Measurements from ENCODE around the gene MOXD1. TPM values are rescaled to one million over a fixed set of nuclear protein-coding genes. Genes with fewer than 3 reads are reported as not detected.

The MOXD1 gene
- total and polyA plus RNA-seq, 12 donors: 4.8 to 66.3 (median 41.2) TPM

GRCh38 chr6:132261354-132261753 lies 139.9 kb downstream of the MOXD1 start:
- H3K36me3 ChIP-seq (replicated peaks in 1 of 2): no peaks in the 10 kb centered on the region
- no peaks in the 10 kb centered on the region for H3K9me3 ChIP-seq (replicated peaks in 1 of 3)
- H3K27me3 ChIP-seq: no peaks in the 10 kb centered on the region
- DNase-seq: no peak
- intact Hi-C loops (cut with DNase I): no loop called here
- H3K4me3 ChIP-seq: no peak overlapping the region
- TF ChIP-seq POLR2A (IDR thresholded peaks at IDR 0.05): no peak
- TF ChIP-seq, protein P1, sequence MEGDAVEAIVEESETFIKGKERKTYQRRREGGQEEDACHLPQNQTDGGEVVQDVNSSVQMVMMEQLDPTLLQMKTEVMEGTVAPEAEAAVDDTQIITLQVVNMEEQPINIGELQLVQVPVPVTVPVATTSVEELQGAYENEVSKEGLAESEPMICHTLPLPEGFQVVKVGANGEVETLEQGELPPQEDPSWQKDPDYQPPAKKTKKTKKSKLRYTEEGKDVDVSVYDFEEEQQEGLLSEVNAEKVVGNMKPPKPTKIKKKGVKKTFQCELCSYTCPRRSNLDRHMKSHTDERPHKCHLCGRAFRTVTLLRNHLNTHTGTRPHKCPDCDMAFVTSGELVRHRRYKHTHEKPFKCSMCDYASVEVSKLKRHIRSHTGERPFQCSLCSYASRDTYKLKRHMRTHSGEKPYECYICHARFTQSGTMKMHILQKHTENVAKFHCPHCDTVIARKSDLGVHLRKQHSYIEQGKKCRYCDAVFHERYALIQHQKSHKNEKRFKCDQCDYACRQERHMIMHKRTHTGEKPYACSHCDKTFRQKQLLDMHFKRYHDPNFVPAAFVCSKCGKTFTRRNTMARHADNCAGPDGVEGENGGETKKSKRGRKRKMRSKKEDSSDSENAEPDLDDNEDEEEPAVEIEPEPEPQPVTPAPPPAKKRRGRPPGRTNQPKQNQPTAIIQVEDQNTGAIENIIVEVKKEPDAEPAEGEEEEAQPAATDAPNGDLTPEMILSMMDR (IDR thresholded peaks at IDR 0.05): no peak
- H3K4me1 ChIP-seq (replicated peaks in 1 of 2): no peaks in the 10 kb centered on the region
- no peak overlapping the region for H3K27ac ChIP-seq

- H3K36me3 ChIP-seq (replicated peaks in 1 of 2): no peaks in the 10 kb centered on the region
- H3K9me3 ChIP-seq (replicated peaks in 1 of 3): no peaks in the 10 kb centered on the region
- WGBS, 4 donors: 63 to 74% (median 68%) methylated on average over 2 of the region's 2 CpGs
- no peak for DNase-seq
- H3K27me3 ChIP-seq: no peaks in the 10 kb centered on the region
- no peak overlapping the region for H3K27ac ChIP-seq
- no peak overlapping the region for H3K4me3 ChIP-seq
- TF ChIP-seq, protein P1 (IDR thresholded peaks at IDR 0.05): peak in 1 of 6 experiments; percentile 19
- no peak for TF ChIP-seq POLR2A (IDR thresholded peaks at IDR 0.05)
- intact Hi-C loops (cut with DNase I): no loop called here
- no peaks in the 10 kb centered on the region for H3K4me1 ChIP-seq (replicated peaks in 1 of 2)
Measured at GRCh38 chr6:132259070-132259469, 142.2 kb downstream of the MOXD1 start.

- TF ChIP-seq, protein P1 (IDR thresholded peaks at IDR 0.05): no peak
- TF ChIP-seq POLR2A (IDR thresholded peaks at IDR 0.05): no peak
- DNase-seq: no peak
- Histone ChIP-seq H3K36me3 (replicated peaks in 1 of 2) (no peaks in the 10 kb centered on the region), H3K4me3 (no peak overlapping the region), H3K4me1 (replicated peaks in 1 of 2) (no peaks in the 10 kb centered on the region), H3K9me3 (replicated peaks in 1 of 3) (no peaks in the 10 kb centered on the region), H3K27me3 (no peaks in the 10 kb centered on the region), H3K27ac (no peak overlapping the region)
- 90 to 97% (median 96%) methylated on average over 1 of the region's 1 CpG for WGBS, 4 donors
- intact Hi-C loops (cut with DNase I): no loop called here
Measured at GRCh38 chr6:132257561-132257960, 143.7 kb downstream of the MOXD1 start.

- no peaks in the 10 kb centered on the region for H3K4me1 ChIP-seq (replicated peaks in 1 of 2)
- no peak overlapping the region for H3K4me3 ChIP-seq
- no peak overlapping the region for H3K27ac ChIP-seq
- H3K9me3 ChIP-seq (replicated peaks in 1 of 3): no peaks in the 10 kb centered on the region
- 72 to 82% (median 80%) methylated on average over 1 of the region's 1 CpG for WGBS, 4 donors
- H3K36me3 ChIP-seq (replicated peaks in 1 of 2): no peaks in the 10 kb centered on the region
- H3K27me3 ChIP-seq: no peaks in the 10 kb centered on the region
- intact Hi-C loops (cut with DNase I): no loop called here
- TF ChIP-seq POLR2A (IDR thresholded peaks at IDR 0.05): no peak
- TF ChIP-seq, protein P1 (IDR thresholded peaks at IDR 0.05): no peak
- no peak for DNase-seq
Measured at GRCh38 chr6:132256457-132256856, 144.8 kb downstream of the MOXD1 start.
